Measurements from ENCODE around the gene ZFP57. TPM values are rescaled to one million over a fixed set of nuclear protein-coding genes. Genes with fewer than 3 reads are reported as not detected.

Gene ZFP57
- polyA plus RNA-seq, 1 donor from 2014 or later: not detected

- no peaks in the 10 kb centered on the region for H3K79me2 ChIP-seq (replicated peaks; ENCODE audit: insufficient read depth, low read length)
- no peak overlapping the region for H3K4me2 ChIP-seq (ENCODE audit: low read length)
- H3K9me3 ChIP-seq (ENCODE audit: low read length): no peaks in the 10 kb centered on the region
- peak; percentile 89 for TF ChIP-seq SMC3 (conservative IDR thresholded peaks at IDR 0.05; ENCODE audit: poor library complexity)
- peak; percentile 91 for TF ChIP-seq CTCF (IDR thresholded peaks at IDR 0.05; ENCODE audit: poor library complexity, severe bottlenecking)
- no peak for TF ChIP-seq POLR2AphosphoS5 (IDR thresholded peaks at IDR 0.05)
- TF ChIP-seq EP300 (conservative IDR thresholded peaks at IDR 0.05; ENCODE audit: poor library complexity, severe bottlenecking): no peak
- peak; percentile 87 for TF ChIP-seq RAD21 (conservative IDR thresholded peaks at IDR 0.05)
- no peak overlapping the region for H3K27ac ChIP-seq (ENCODE audit: low read length)
- no peak overlapping the region for H3K9ac ChIP-seq (ENCODE audit: low read length)
- H4K20me1 ChIP-seq (ENCODE audit: insufficient read depth): no peaks in the 10 kb centered on the region
- H3K9me2 ChIP-seq (ENCODE audit: insufficient read depth, low read length): no peaks in the 10 kb centered on the region
- no peak overlapping the region for H3K4me3 ChIP-seq (ENCODE audit: low read length)
- no peaks in the 10 kb centered on the region for H3F3A ChIP-seq (ENCODE audit: insufficient read depth, low read length, poor library complexity, severe bottlenecking)
- H3K27me3 ChIP-seq (ENCODE audit: insufficient read depth, low read depth, low read length): no peaks in the 10 kb centered on the region
- H3K36me3 ChIP-seq (ENCODE audit: insufficient read depth, low read length): no peaks in the 10 kb centered on the region
- H2AFZ ChIP-seq (ENCODE audit: low read depth, low read length): no peak overlapping the region
These were observed 24.7 kb upstream of the ZFP57 start for GRCh38 chr6:29705389-29706231.

- no peaks in the 10 kb centered on the region for H3K27me3 ChIP-seq (ENCODE audit: insufficient read depth, low read depth, low read length)
- no peaks in the 10 kb centered on the region for H3K9me2 ChIP-seq (ENCODE audit: insufficient read depth, low read length)
- no peak overlapping the region for H3K4me2 ChIP-seq (ENCODE audit: low read length)
- no peaks in the 10 kb centered on the region for H4K20me1 ChIP-seq (ENCODE audit: insufficient read depth)
- no peak overlapping the region for H3K9ac ChIP-seq (ENCODE audit: low read length)
- no peak overlapping the region for H3K4me3 ChIP-seq (ENCODE audit: low read length)
- H3K27ac ChIP-seq (ENCODE audit: low read length): no peak overlapping the region
- TF ChIP-seq POLR2AphosphoS5 (IDR thresholded peaks at IDR 0.05) (no peak), CTCF (IDR thresholded peaks at IDR 0.05; ENCODE audit: poor library complexity, severe bottlenecking) (peak; percentile 46)
- H3K9me3 ChIP-seq (ENCODE audit: low read length): no peaks in the 10 kb centered on the region
- H3K79me2 ChIP-seq (replicated peaks; ENCODE audit: insufficient read depth, low read length): no peaks in the 10 kb centered on the region
- no peak overlapping the region for H2AFZ ChIP-seq (ENCODE audit: low read depth, low read length)
- H3F3A ChIP-seq (ENCODE audit: insufficient read depth, low read length, poor library complexity, severe bottlenecking): no peaks in the 10 kb centered on the region
- no peaks in the 10 kb centered on the region for H3K36me3 ChIP-seq (ENCODE audit: insufficient read depth, low read length)
These were observed 21.7 kb upstream of the ZFP57 start for GRCh38 chr6:29702519-29703103.

DNA sequence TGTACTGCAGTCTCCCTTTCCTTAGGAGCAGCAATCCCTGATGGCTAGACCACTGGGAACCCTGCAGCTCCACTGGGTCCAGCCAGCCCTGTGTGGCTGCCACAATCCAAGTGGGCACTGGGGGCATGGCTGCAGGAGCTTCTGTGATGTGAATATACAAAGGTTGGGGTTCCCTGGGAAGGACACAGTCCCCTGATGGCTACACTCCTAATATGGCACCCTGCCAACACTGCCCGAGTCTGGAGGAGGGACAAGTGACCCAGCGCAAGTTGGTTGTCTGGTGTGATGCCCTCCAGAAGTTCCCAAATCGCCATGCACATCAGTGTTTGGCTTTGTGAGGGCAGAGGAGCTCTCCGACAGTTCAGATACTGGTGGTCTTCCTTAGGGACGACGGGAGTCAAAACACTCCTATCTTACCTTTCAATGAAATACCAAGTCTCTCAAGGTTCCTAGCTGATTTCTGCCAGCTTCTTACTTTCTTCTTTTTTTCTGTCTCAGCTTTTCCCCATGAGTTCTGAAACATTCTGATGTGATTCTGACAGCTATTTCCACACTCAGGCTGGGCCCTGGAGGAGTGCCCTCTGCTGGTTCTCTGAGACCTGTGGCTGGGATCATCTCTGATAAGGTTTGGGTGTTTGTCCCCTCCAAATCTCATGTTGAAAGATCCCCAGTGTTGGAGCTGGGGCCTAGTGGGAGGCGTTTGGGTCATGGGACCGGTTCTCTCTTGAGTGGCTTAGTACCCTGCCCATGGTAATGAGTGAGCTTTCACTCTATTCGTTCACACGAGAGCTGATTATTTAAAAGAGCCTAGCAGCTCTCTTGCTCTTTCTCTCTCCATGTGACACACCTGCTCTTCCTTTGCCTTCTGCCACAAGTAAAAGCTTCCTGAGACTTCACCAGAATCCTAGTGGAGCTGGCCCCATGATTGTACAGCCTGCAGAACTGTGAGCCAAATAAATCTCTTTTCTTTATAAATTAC, 15.5 kb upstream of the ZFP57 start:
- H4K20me1 ChIP-seq (ENCODE audit: insufficient read depth): no peaks in the 10 kb centered on the region
- H3K9me2 ChIP-seq (ENCODE audit: insufficient read depth, low read length): no peaks in the 10 kb centered on the region
- no peaks in the 10 kb centered on the region for H3F3A ChIP-seq (ENCODE audit: insufficient read depth, low read length, poor library complexity, severe bottlenecking)
- H3K36me3 ChIP-seq (ENCODE audit: insufficient read depth, low read length): no peaks in the 10 kb centered on the region
- H3K27me3 ChIP-seq (ENCODE audit: insufficient read depth, low read depth, low read length): no peaks in the 10 kb centered on the region
- no peak overlapping the region for H3K4me2 ChIP-seq (ENCODE audit: low read length)
- H3K9ac ChIP-seq (ENCODE audit: low read length): no peak overlapping the region
- H3K27ac ChIP-seq (ENCODE audit: low read length): no peak overlapping the region
- no peak overlapping the region for H2AFZ ChIP-seq (ENCODE audit: low read depth, low read length)
- H3K79me2 ChIP-seq (replicated peaks; ENCODE audit: insufficient read depth, low read length): no peaks in the 10 kb centered on the region
- no peak overlapping the region for H3K4me3 ChIP-seq (ENCODE audit: low read length)
- H3K9me3 ChIP-seq (ENCODE audit: low read length): no peaks in the 10 kb centered on the region
- TF ChIP-seq REST (IDR thresholded peaks at IDR 0.05; ENCODE audit: borderline replicate concordance) (no peak), EP300 (conservative IDR thresholded peaks at IDR 0.05; ENCODE audit: poor library complexity, severe bottlenecking) (no peak), CTCF (IDR thresholded peaks at IDR 0.05; ENCODE audit: poor library complexity, severe bottlenecking) (peak; percentile 58), TAF1 (IDR thresholded peaks at IDR 0.05; ENCODE audit: low read depth) (no peak), SMC3 (conservative IDR thresholded peaks at IDR 0.05; ENCODE audit: poor library complexity) (peak; percentile 55), POLR2AphosphoS5 (IDR thresholded peaks at IDR 0.05) (no peak), MXI1 (conservative IDR thresholded peaks at IDR 0.05; ENCODE audit: poor library complexity, severe bottlenecking) (no peak)

Measured in neural cell (in vitro differentiated cells).